Measurements from ENCODE around the gene FBXW5. TPM values are rescaled to one million over a fixed set of nuclear protein-coding genes. Genes with fewer than 3 reads are reported as not detected.

Gene FBXW5
- total and polyA plus RNA-seq, 9 of the 15 experiments (the other 6 are each of a cell fraction or from before 2014, with no cell fraction given): 0.21 to 128 (median 37.0) TPM

DNA sequence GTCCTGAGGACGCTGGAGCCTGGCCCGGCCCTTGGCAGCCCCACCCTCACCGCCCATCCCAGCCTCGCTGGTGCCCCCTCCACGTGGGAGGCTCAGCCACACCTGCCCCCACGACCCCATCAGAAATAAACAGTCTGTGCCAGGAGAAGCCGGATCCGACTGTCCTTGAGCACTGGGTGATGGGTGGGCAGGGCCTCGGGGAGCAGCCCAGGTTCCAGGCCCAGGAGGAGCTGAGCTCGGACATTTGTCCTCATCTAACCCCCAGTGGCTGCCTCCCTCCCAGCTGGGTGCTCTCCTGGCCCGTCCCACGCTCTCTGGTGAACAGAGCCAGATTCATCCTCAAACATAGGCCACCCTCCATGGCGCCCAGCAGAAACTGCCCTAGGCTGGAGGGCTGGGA, 28.2 kb upstream of the FBXW5 start:
- peaks cover 0 to 91% of the 10 kb centered on the region in 2 experiments; a peak in 2 of 5 replicates for H3K4me1 ChIP-seq (replicated peaks in 1 of 2; ENCODE audit: control insufficient read depth in 2 of 2, insufficient read depth in 2 of 2, low read length in 2 of 2)
- intact Hi-C loops (cut with micrococcal nuclease) (no loop called here), in situ Hi-C loops (cut with MboI) (no loop called here)
- WGBS (ENCODE audit: insufficient coverage, low coverage, missing lambda C conversion rate): 44% methylated on average over 11 of the region's 13 CpGs
- ChIA-PET POLR2A (no interaction called here), CTCF (ENCODE audit: low intra/inter-chr PET ratio) (no interaction called here)
- H3K4me2 ChIP-seq (ENCODE audit: insufficient read depth, low read length): no peak overlapping the region
- DNase-seq (ENCODE audit: extremely low read depth in 1 of 4, low spot score in 3 of 4) (no peak), FAIRE-seq (no peak), ATAC-seq (no peak)
- H3K9ac ChIP-seq (ENCODE audit: insufficient read depth in 1 of 2, low read depth in 2 of 2, low read length in 2 of 2): peak overlapping the region in 1 of 2 experiments; percentile 73; a peak in 2 of 4 replicates
- H3K27ac ChIP-seq (ENCODE audit: extremely low read depth, low read depth, low read length): no peak overlapping the region
- TF ChIP-seq BRD9 (IDR thresholded peaks at IDR 0.05; ENCODE audit: low read depth, partially characterized antibody) (no peak), SIN3B (IDR thresholded peaks at IDR 0.05; ENCODE audit: low read depth) (no peak), CHD2 (IDR thresholded peaks at IDR 0.05; ENCODE audit: low read depth, low read length) (no peak), PATZ1 (CRISPR knock-in tag; IDR thresholded peaks at IDR 0.05; ENCODE audit: borderline replicate concordance) (no peak), ZNF165 (CRISPR knock-in tag; IDR thresholded peaks at IDR 0.05; ENCODE audit: borderline replicate concordance) (no peak), ZNF134 (CRISPR knock-in tag; conservative IDR thresholded peaks at IDR 0.05) (no peak), FOXA1 (IDR thresholded peaks at IDR 0.05; ENCODE audit: borderline replicate concordance) (no peak), ZFX (CRISPR knock-in tag; IDR thresholded peaks at IDR 0.05) (no peak), CHD1 (IDR thresholded peaks at IDR 0.05; ENCODE audit: low read length) (no peak), E2F6 (IDR thresholded peaks at IDR 0.05; ENCODE audit: borderline replicate concordance in 1 of 2, extremely low read depth in 1 of 2, insufficient read depth in 1 of 2, insufficient read length in 1 of 2, low read depth in 1 of 2, low read length in 1 of 2, poor library complexity in 1 of 2, severe bottlenecking in 1 of 2) (no peak)
- no peaks in the 10 kb centered on the region for H3K27me3 ChIP-seq (ENCODE audit: control insufficient read depth in 2 of 2, insufficient read depth in 2 of 2, low read length in 2 of 2)
- no peak overlapping the region for H2AFZ ChIP-seq (ENCODE audit: low read depth, low read length)
- no peak overlapping the region for H3K4me3 ChIP-seq
- H3K79me2 ChIP-seq (ENCODE audit: control insufficient read depth, insufficient read depth, low read length): no peaks in the 10 kb centered on the region
- BruUV-seq (replicated peaks): no TSS peak
- no peaks in the 10 kb centered on the region for H3K9me3 ChIP-seq (replicated peaks; ENCODE audit: control insufficient read depth, insufficient read depth, low read depth, low read length)
- H3K36me3 ChIP-seq (ENCODE audit: control insufficient read depth, insufficient read depth, low read length): no peaks in the 10 kb centered on the region
- no peaks in the 10 kb centered on the region for H4K20me1 ChIP-seq (replicated peaks; ENCODE audit: control insufficient read depth, insufficient read depth, low read length)
- no peaks in the 10 kb centered on the region for H3K9me1 ChIP-seq (ENCODE audit: control insufficient read depth, insufficient read depth, low read length)

All from K562 (cell line).